ENCODE data around the gene JPH3.

- no peak for TF ChIP-seq GATA2 (IDR thresholded peaks at IDR 0.05; ENCODE audit: low read depth, low read length)
- TF ChIP-seq GATA3 (IDR thresholded peaks at IDR 0.05; ENCODE audit: low read depth, low read length): no peak
These were observed 49.3 kb upstream of the JPH3 start for GRCh38 chr16:87552772-87553573.

Measured in SH-SY5Y (cell line).